Suppressor macrophage treated with lipopolysaccharide for 1 hour (primary cell): ENCODE data around the gene TTC6.

Experiments
- DNase-seq, 3 donors: peaks; one replicate each; pipeline ENCODE4 v3.0.0-alpha.2; 2020 to 2022

Gene TTC6

GRCh38 chr14:37625597-37626595 lies 30.5 kb downstream of the TTC6 start:
- no peak for DNase-seq

- no peak for DNase-seq
Observed at GRCh38 chr14:37637341-37637740, 41.9 kb downstream of the TTC6 start.

- no peak for DNase-seq
Observed at GRCh38 chr14:37638599-37638998, 43.2 kb downstream of the TTC6 start.

GRCh38 chr14:37641117-37641516 lies 45.7 kb downstream of the TTC6 start:
- no peak for DNase-seq

GRCh38 chr14:37642125-37642524 lies 46.7 kb downstream of the TTC6 start:
- no peak for DNase-seq

GRCh38 chr14:37643701-37644100 lies 48.3 kb downstream of the TTC6 start:
- DNase-seq = no peak
